Astrocyte (in vitro differentiated cells and primary cell): ENCODE data around the gene PLA2G3.
"Not testable (repeated sequence)": the region's sequence is repeated elsewhere in the genome, so short reads cannot be mapped to it uniquely, and the experiment has no call there.

Experiments
- CTCF ChIP-seq: IDR thresholded peaks from 2 replicates; pipeline ENCODE4 v1.5.1; 2011; ENCODE audit warnings: low read depth, mild to moderate bottlenecking, inconsistent platforms, low read length, moderate library complexity; ENCODE audit not compliant: insufficient read depth
- EZH2 ChIP-seq: IDR thresholded peaks from 2 replicates; pipeline ENCODE4 v1.6.1; 2012; ENCODE audit warnings: mild to moderate bottlenecking, low read length, inconsistent platforms; ENCODE audit not compliant: insufficient read depth

- TF ChIP-seq CTCF, EZH2: not testable (repeated sequence)
These were observed 27.7 kb downstream of the PLA2G3 start for GRCh38 chr22:31112547-31113091.
